ENCODE data around the gene PPP1R2. TPM values are rescaled to one million over a fixed set of nuclear protein-coding genes. Genes with fewer than 3 reads are reported as not detected.

PPP1R2 gene
- polyA plus RNA-seq, 1 of the 3 experiments (the other 2 are of a cell fraction): 8.1 TPM

DNA sequence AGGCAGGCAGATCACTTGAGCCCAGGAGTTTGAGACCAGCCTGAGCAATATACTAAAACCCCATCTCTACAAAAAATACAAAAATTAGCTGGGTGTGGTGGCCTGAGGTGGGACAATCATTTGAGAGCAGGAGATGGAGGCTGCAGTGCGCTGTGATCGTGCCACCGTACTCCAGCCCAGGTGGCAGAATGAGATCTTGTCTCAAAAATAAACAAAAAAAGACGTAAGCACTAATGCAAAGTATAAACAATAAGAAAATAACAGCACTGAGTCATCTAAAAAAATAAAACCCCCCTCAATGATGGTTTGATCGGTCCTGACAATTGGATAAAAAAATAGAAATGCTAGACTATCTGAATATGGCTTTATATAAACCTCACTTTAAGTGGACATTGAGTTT, 3.6 kb downstream of the PPP1R2 start:
- CTCF ChIA-PET: no interaction called here
- POLR2A ChIA-PET: no interaction called here
- no peaks in the 10 kb centered on the region for H3K36me3 ChIP-seq (replicated peaks in 1 of 2; ENCODE audit: control insufficient read depth in 1 of 2, insufficient read depth in 2 of 2, low read length in 1 of 2)
- no peaks in the 10 kb centered on the region for H3K9me2 ChIP-seq
- H3K4me2 ChIP-seq: no peak overlapping the region
- no peak for DNase-seq
- TF ChIP-seq, protein P1, sequence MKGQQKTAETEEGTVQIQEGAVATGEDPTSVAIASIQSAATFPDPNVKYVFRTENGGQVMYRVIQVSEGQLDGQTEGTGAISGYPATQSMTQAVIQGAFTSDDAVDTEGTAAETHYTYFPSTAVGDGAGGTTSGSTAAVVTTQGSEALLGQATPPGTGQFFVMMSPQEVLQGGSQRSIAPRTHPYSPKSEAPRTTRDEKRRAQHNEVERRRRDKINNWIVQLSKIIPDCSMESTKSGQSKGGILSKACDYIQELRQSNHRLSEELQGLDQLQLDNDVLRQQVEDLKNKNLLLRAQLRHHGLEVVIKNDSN (IDR thresholded peaks at IDR 0.05; ENCODE audit: borderline replicate concordance, low read depth): no peak
- TF ChIP-seq FOSL2 (IDR thresholded peaks at IDR 0.05; ENCODE audit: borderline replicate concordance, low read depth) (no peak), MEF2A (IDR thresholded peaks at IDR 0.05; ENCODE audit: borderline replicate concordance, low read depth) (no peak), TAF1 (IDR thresholded peaks at IDR 0.05; ENCODE audit: borderline replicate concordance, low read depth, low read length) (no peak), JUND (IDR thresholded peaks at IDR 0.05) (no peak), POLR2AphosphoS5 (IDR thresholded peaks at IDR 0.05; ENCODE audit: low read depth, low read length) (no peak), RXRA (IDR thresholded peaks at IDR 0.05; ENCODE audit: borderline replicate concordance, low read depth) (no peak), NRF1 (IDR thresholded peaks at IDR 0.05; ENCODE audit: low read depth, low read length) (no peak), FOXJ3 (CRISPR knock-in tag; IDR thresholded peaks at IDR 0.05) (no peak), RCOR1 (IDR thresholded peaks at IDR 0.05; ENCODE audit: low read length) (no peak), TEAD4 (IDR thresholded peaks at IDR 0.05; ENCODE audit: borderline replicate concordance, insufficient read depth) (no peak), RFX5 (IDR thresholded peaks at IDR 0.05; ENCODE audit: low read length) (no peak)
- TF ChIP-seq, protein P2, sequence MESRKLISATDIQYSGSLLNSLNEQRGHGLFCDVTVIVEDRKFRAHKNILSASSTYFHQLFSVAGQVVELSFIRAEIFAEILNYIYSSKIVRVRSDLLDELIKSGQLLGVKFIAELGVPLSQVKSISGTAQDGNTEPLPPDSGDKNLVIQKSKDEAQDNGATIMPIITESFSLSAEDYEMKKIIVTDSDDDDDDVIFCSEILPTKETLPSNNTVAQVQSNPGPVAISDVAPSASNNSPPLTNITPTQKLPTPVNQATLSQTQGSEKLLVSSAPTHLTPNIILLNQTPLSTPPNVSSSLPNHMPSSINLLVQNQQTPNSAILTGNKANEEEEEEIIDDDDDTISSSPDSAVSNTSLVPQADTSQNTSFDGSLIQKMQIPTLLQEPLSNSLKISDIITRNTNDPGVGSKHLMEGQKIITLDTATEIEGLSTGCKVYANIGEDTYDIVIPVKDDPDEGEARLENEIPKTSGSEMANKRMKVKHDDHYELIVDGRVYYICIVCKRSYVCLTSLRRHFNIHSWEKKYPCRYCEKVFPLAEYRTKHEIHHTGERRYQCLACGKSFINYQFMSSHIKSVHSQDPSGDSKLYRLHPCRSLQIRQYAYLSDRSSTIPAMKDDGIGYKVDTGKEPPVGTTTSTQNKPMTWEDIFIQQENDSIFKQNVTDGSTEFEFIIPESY (IDR thresholded peaks at IDR 0.05; ENCODE audit: borderline replicate concordance, low read depth): no peak
- TF ChIP-seq, protein P3, sequence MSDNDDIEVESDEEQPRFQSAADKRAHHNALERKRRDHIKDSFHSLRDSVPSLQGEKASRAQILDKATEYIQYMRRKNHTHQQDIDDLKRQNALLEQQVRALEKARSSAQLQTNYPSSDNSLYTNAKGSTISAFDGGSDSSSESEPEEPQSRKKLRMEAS (IDR thresholded peaks at IDR 0.05; ENCODE audit: low read depth): no peak
- TF ChIP-seq, protein P4, sequence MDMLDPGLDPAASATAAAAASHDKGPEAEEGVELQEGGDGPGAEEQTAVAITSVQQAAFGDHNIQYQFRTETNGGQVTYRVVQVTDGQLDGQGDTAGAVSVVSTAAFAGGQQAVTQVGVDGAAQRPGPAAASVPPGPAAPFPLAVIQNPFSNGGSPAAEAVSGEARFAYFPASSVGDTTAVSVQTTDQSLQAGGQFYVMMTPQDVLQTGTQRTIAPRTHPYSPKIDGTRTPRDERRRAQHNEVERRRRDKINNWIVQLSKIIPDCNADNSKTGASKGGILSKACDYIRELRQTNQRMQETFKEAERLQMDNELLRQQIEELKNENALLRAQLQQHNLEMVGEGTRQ (IDR thresholded peaks at IDR 0.05; ENCODE audit: borderline replicate concordance, low read depth, low read length): no peak
- TF ChIP-seq, protein P5, sequence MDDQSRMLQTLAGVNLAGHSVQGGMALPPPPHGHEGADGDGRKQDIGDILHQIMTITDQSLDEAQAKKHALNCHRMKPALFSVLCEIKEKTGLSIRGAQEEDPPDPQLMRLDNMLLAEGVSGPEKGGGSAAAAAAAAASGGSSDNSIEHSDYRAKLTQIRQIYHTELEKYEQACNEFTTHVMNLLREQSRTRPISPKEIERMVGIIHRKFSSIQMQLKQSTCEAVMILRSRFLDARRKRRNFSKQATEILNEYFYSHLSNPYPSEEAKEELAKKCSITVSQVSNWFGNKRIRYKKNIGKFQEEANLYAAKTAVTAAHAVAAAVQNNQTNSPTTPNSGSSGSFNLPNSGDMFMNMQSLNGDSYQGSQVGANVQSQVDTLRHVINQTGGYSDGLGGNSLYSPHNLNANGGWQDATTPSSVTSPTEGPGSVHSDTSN (IDR thresholded peaks at IDR 0.05): no peak
- TF ChIP-seq, protein P6, sequence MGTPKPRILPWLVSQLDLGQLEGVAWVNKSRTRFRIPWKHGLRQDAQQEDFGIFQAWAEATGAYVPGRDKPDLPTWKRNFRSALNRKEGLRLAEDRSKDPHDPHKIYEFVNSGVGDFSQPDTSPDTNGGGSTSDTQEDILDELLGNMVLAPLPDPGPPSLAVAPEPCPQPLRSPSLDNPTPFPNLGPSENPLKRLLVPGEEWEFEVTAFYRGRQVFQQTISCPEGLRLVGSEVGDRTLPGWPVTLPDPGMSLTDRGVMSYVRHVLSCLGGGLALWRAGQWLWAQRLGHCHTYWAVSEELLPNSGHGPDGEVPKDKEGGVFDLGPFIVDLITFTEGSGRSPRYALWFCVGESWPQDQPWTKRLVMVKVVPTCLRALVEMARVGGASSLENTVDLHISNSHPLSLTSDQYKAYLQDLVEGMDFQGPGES (IDR thresholded peaks at IDR 0.05; ENCODE audit: low read depth, low read length): no peak
- TF ChIP-seq, protein P7, sequence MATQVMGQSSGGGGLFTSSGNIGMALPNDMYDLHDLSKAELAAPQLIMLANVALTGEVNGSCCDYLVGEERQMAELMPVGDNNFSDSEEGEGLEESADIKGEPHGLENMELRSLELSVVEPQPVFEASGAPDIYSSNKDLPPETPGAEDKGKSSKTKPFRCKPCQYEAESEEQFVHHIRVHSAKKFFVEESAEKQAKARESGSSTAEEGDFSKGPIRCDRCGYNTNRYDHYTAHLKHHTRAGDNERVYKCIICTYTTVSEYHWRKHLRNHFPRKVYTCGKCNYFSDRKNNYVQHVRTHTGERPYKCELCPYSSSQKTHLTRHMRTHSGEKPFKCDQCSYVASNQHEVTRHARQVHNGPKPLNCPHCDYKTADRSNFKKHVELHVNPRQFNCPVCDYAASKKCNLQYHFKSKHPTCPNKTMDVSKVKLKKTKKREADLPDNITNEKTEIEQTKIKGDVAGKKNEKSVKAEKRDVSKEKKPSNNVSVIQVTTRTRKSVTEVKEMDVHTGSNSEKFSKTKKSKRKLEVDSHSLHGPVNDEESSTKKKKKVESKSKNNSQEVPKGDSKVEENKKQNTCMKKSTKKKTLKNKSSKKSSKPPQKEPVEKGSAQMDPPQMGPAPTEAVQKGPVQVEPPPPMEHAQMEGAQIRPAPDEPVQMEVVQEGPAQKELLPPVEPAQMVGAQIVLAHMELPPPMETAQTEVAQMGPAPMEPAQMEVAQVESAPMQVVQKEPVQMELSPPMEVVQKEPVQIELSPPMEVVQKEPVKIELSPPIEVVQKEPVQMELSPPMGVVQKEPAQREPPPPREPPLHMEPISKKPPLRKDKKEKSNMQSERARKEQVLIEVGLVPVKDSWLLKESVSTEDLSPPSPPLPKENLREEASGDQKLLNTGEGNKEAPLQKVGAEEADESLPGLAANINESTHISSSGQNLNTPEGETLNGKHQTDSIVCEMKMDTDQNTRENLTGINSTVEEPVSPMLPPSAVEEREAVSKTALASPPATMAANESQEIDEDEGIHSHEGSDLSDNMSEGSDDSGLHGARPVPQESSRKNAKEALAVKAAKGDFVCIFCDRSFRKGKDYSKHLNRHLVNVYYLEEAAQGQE (IDR thresholded peaks at IDR 0.05; ENCODE audit: low read depth, low read length): no peak
- no peak overlapping the region for H3K9ac ChIP-seq
- H3K9me3 ChIP-seq: no peaks in the 10 kb centered on the region
- no peak overlapping the region for H2AFZ ChIP-seq (ENCODE audit: low read depth)
- no peak overlapping the region for H3K27ac ChIP-seq (ENCODE audit: low read depth in 2 of 2, low read length in 1 of 2)
- no peaks in the 10 kb centered on the region for H3F3A ChIP-seq (replicated peaks; ENCODE audit: insufficient read depth)
- WGBS (ENCODE audit: low lambda C conversion rate): 90% methylated on average over 5 of the region's 5 CpGs
- H3K4me1 ChIP-seq (ENCODE audit: control insufficient read depth in 1 of 2, insufficient read depth in 2 of 2, low read depth in 1 of 2, low read length in 1 of 2): peaks cover 9 to 16% of the 10 kb centered on the region in 2 experiments; a peak in 3 of 4 replicates
- no peak overlapping the region for H3K4me3 ChIP-seq (ENCODE audit: low read depth in 2 of 2, low read length in 1 of 2)
- peaks cover 78% of the 10 kb centered on the region for H3K79me2 ChIP-seq (ENCODE audit: insufficient read depth)
- H3K27me3 ChIP-seq (ENCODE audit: insufficient read depth): no peaks in the 10 kb centered on the region
- H4K20me1 ChIP-seq (ENCODE audit: insufficient read depth): peaks cover 37% of the 10 kb centered on the region

Data from SK-N-SH (cell line).